WERI-Rb-1 (cell line): ENCODE data around the gene LSM7.

ENCODE experiments used
- DNase-seq: peaks from one replicate; pipeline ENCODE4 v3.0.0-alpha.2; 2020
- H3K27ac ChIP-seq: fragments of 250-450 bp; sonication (Bioruptor Pico); 2 replicates; pipeline ENCODE4 v1.5.1; 2020; ENCODE audit warnings: mild to moderate bottlenecking, moderate library complexity
- H3K27me3 ChIP-seq: fragments of 250-450 bp; sonication (Bioruptor Pico); 2 replicates; pipeline ENCODE4 v1.5.1; 2021; ENCODE audit warnings: mild to moderate bottlenecking, low read depth, moderate library complexity; ENCODE audit not compliant: insufficient read depth, severe bottlenecking
- H3K36me3 ChIP-seq: fragments of 250-450 bp; sonication (Bioruptor Pico); 2 replicates; pipeline ENCODE4 v1.5.1; 2020; ENCODE audit warnings: mild to moderate bottlenecking, moderate library complexity
- H3K4me3 ChIP-seq: 2 replicates; pipeline ENCODE4 v1.5.1; 2011; ENCODE audit warnings: low read depth, mild to moderate bottlenecking, control low read depth, low read length
- H3K9me3 ChIP-seq: fragments of 250-450 bp; sonication (Bioruptor Pico); 2 replicates; pipeline ENCODE4 v1.5.1; 2021; ENCODE audit warnings: mild to moderate bottlenecking, moderate library complexity; ENCODE audit not compliant: severe bottlenecking
- TF ChIP-seq, protein P1 (sequence below): IDR thresholded peaks from 2 replicates; pipeline ENCODE4 v1.5.1; 2011; ENCODE audit warnings: low read depth, mild to moderate bottlenecking, control low read depth, inconsistent platforms, low read length

LSM7 gene

DNA sequence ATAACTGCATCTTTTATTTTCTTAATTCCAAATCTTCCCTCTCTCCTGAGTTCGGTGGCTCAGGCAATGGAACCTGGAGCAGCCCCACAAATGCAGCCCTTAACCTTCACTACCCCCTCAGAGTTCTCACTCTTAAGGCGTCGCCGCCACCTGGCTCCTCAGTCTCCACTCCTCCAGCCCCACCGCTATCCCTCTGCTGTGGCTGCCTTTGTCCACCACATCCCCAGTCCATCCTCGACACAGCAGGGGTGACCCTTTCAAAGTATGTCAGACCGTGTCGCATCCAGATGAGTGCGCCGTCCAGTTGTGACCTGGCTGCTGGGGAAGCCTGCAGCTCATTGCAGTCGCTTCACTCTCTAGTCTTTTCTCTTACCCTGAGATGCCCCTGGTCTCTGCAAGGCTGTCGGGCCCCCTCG is 1.1 kb upstream of the LSM7 start:
- no peaks in the 10 kb centered on the region for H3K27me3 ChIP-seq
- H3K9me3 ChIP-seq = no peaks in the 10 kb centered on the region
- TF ChIP-seq, protein P1, sequence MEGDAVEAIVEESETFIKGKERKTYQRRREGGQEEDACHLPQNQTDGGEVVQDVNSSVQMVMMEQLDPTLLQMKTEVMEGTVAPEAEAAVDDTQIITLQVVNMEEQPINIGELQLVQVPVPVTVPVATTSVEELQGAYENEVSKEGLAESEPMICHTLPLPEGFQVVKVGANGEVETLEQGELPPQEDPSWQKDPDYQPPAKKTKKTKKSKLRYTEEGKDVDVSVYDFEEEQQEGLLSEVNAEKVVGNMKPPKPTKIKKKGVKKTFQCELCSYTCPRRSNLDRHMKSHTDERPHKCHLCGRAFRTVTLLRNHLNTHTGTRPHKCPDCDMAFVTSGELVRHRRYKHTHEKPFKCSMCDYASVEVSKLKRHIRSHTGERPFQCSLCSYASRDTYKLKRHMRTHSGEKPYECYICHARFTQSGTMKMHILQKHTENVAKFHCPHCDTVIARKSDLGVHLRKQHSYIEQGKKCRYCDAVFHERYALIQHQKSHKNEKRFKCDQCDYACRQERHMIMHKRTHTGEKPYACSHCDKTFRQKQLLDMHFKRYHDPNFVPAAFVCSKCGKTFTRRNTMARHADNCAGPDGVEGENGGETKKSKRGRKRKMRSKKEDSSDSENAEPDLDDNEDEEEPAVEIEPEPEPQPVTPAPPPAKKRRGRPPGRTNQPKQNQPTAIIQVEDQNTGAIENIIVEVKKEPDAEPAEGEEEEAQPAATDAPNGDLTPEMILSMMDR = no peak
- no peak for DNase-seq
- peak overlapping the region; percentile 93 for H3K4me3 ChIP-seq
- H3K36me3 ChIP-seq = peaks cover 28% of the 10 kb centered on the region
- H3K27ac ChIP-seq = no peak overlapping the region

DNA sequence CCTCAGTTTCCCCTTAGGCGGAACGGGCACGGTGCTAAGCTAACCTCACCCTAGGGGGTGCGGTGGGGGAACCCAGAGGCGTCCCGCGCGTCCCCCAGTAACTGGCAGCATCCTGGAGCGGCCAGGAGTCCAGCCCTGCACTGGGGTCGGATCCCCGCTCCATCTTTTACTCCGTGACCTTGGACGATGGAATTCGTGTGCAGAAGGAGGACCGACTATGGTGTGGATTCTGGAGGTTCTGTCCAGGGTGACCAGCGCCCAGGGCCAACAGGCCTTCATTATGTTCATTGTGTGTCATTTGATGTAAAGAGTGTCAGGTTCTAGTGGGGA is 728 bp upstream of the LSM7 start:
- H3K36me3 ChIP-seq = peaks cover 30% of the 10 kb centered on the region
- no peaks in the 10 kb centered on the region for H3K9me3 ChIP-seq
- TF ChIP-seq, protein P1 = no peak
- H3K27me3 ChIP-seq = no peaks in the 10 kb centered on the region
- no peak for DNase-seq
- H3K27ac ChIP-seq = peak overlapping the region; percentile 91
- H3K4me3 ChIP-seq = peak overlapping the region; percentile 93

DNA sequence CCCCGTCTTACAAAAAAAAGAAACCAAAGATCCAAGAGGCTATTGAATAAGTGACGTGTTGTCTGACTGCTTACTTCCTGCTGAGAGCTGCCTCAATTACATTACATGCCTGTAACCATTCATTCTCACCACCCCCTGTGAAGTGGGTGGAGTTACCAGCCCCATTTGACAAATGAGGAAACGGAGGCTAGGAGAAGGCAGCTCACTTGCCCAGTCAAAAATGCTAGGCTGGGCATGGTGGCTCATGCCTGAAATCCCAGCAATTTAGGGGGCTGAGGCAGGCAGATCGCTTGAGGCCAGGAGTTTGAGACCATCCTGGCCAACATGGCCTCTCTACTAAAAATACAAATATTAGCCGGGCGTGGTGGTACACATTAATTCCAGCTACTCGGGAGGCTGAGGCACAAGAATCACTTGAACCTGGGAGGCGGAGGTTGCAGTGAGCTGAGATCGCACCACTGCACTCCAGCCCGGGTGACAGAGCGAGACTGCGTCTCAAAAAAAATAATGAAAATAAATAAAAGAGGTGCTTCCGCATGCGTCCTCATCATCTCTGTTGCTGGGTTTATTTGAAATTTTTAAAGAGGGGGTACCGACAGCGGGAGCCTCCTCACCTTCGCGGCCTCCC is 499 bp downstream of the LSM7 start:
- TF ChIP-seq, protein P1 = no peak
- peak overlapping the region; percentile 91 for H3K27ac ChIP-seq
- H3K36me3 ChIP-seq = peaks cover 40% of the 10 kb centered on the region
- H3K9me3 ChIP-seq = no peaks in the 10 kb centered on the region
- peak; percentile 44 for DNase-seq
- H3K4me3 ChIP-seq = peak overlapping the region; percentile 93
- H3K27me3 ChIP-seq = no peaks in the 10 kb centered on the region

DNA sequence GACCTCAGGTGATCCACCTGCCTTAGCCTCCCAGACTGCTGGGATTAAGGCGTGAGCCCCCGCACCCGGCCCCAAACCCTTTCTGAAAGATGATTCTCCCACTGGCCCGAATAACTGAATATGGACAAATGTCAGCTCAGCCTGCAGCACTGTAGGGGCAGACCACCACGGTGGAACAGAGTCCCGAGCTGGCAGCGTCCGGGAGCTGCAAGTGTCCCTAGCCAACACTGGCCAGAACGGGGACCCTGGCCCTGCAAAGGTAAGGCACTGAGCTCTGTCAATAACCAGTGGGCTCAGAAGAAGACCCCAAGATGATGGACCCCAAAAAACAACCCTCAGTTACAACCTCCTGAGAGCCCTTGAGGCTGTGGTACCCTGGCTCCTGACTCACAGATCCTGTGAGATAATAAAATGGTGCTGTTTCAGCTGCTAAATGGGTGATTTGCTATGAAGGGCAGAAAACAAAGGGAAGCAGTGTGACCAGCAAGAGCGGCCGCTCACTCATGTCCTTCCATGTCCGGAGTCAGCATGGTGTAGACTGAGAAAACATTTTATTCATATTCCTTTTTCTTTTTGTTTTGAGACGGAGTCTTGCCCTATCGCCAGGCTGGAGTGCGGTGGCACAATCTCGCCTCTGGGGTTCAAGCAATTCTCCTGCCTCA is 1.6 kb downstream of the LSM7 start:
- Histone ChIP-seq H3K27ac (peak overlapping the region; percentile 91; the same call in 1 of the 2 replicates), H3K4me3 (no peak overlapping the region)

DNA sequence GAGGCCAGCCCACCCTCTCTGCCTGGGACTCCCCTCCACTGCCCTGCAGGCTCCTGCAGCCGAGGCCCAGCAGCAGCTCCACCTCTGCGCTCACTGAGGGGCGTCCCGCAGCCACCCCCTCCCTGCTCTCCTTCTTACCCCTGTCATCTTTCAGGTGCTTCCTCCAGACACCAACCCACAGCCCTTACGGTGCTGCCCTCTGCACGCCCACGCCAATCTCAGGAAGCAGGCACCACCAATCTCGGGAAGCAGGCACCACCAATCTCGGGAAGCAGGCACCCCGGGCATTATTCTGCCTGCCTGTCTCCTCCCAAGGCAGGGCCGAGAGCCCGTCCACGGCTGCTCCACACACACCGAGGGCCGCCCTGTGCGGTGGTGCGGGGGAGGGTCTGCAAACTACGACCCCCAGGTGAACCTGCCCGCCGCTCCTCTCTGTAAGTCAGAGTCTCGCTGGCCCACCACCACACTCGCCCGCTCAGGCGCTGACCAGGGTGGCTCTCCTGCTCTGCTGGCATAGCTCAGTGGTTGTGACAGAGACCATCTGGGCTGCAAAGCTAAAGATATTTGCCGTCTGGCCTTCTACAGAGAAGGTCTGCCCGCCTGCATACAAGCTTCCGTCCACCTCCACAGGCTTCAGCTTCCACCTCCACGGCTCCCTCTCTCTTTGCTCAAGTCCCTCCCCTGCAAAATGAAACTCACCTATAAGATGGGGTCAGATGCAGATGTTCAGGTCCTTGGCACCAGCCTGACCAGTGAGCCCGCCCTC is 2.9 kb downstream of the LSM7 start:
- Histone ChIP-seq H3K4me3 (no peak overlapping the region), H3K27ac (no peak overlapping the region), H3K9me3 (no peaks in the 10 kb centered on the region), H3K36me3 (peaks cover 51% of the 10 kb centered on the region), H3K27me3 (no peaks in the 10 kb centered on the region)
- DNase-seq = no peak
- TF ChIP-seq, protein P1 = no peak

More for the DNA sequence above, 1.6 kb downstream of the LSM7 start:
- no peak for DNase-seq
- TF ChIP-seq, protein P1 = no peak
- Histone ChIP-seq H3K36me3 (peaks cover 46% of the 10 kb centered on the region), H3K9me3 (no peaks in the 10 kb centered on the region), H3K27me3 (no peaks in the 10 kb centered on the region)
